GM21717 (cell line): ENCODE measurements around the gene CEBPZOS.
A peak's percentile ranks its signal among the peaks of the same experiment; 100 is the strongest.

Experiments used
- ATAC-seq: cut with Tn5 transposase; IDR thresholded peaks from one replicate; pipeline ENCODE4 v1.9.1; 2021; ENCODE audit warnings: mild to moderate bottlenecking, moderate library complexity; ENCODE audit not compliant: unreplicated experiment

CEBPZOS gene

GRCh38 chr2:37231241-37232130, 35.2 kb downstream of the CEBPZOS start, which contains the start of the genes CEBPZ and NDUFAF7:
Gene CEBPZ (minus strand): TSS chr2:37231596. CDS start chr2:37231567, 29 bp downstream.
Gene NDUFAF7 (plus strand): TSS chr2:37231658. CDS start chr2:37231706, 48 bp downstream.
- ATAC-seq = peak; percentile 94

GRCh38 chr2:37232131-37232933, 36.0 kb downstream of the CEBPZOS start:
- ATAC-seq = no peak

- no peak for ATAC-seq
Observed at GRCh38 chr2:37243435-37243834, 47.1 kb downstream of the CEBPZOS start.

- peak; percentile 86 for ATAC-seq
Observed at GRCh38 chr2:37244017-37244416, 47.7 kb downstream of the CEBPZOS start.

GRCh38 chr2:37244755-37245154, 48.5 kb downstream of the CEBPZOS start:
- no peak for ATAC-seq

GRCh38 chr2:37246205-37246604, 49.9 kb downstream of the CEBPZOS start:
- no peak for ATAC-seq

GRCh38 chr2:37250869-37251740, 54.8 kb downstream of the CEBPZOS start:
- no peak for ATAC-seq
